Osteoblast (primary cell): ENCODE data around the gene LSM7. TPM values are rescaled to one million over a fixed set of nuclear protein-coding genes. Genes with fewer than 3 reads are reported as not detected.

ENCODE experiments used
- DNase-seq: peaks from one replicate; pipeline ENCODE4 v3.0.0; 2011; ENCODE audit warnings: low spot score, mixed read lengths; ENCODE audit not compliant: insufficient read length; ENCODE audit errors: missing footprints
- H2AFZ ChIP-seq: 2 replicates; pipeline ENCODE4 v1.6.0; 2011; ENCODE audit warnings: mild to moderate bottlenecking, low read length
- H3K27ac ChIP-seq: 2 replicates; pipeline ENCODE4 v1.5.1; 2011; ENCODE audit warnings: mild to moderate bottlenecking, low read depth, low read length, moderate library complexity
- H3K27me3 ChIP-seq: 2 replicates; pipeline ENCODE4 v1.6.0; 2012; ENCODE audit warnings: mild to moderate bottlenecking, control low read depth, inconsistent platforms, low read length, moderate library complexity; ENCODE audit not compliant: insufficient read depth
- H3K36me3 ChIP-seq: 2 replicates; pipeline ENCODE4 v1.5.1; 2011; ENCODE audit warnings: mild to moderate bottlenecking, low read length, control low read depth, moderate library complexity; ENCODE audit not compliant: insufficient read depth
- H3K4me1 ChIP-seq: 2 replicates; pipeline ENCODE4 v1.5.1; 2011; ENCODE audit warnings: mild to moderate bottlenecking, low read length, control low read depth, moderate library complexity; ENCODE audit not compliant: insufficient read depth
- H3K4me2 ChIP-seq: 2 replicates; pipeline ENCODE4 v1.6.0; 2011; ENCODE audit warnings: mild to moderate bottlenecking, low read length; ENCODE audit not compliant: insufficient read depth
- H3K4me3 ChIP-seq: fragments of 200-600 bp; sonication (generic); 3 replicates; pipeline ENCODE4 v1.5.1; 2012; ENCODE audit warnings: mild to moderate bottlenecking, low read length, inconsistent platforms; ENCODE audit not compliant: insufficient read depth
- H3K79me2 ChIP-seq: 2 replicates; pipeline ENCODE4 v1.6.0; 2012; ENCODE audit warnings: mild to moderate bottlenecking, low read length, control low read depth, inconsistent platforms; ENCODE audit not compliant: insufficient read depth
- H3K9me3 ChIP-seq: 2 replicates; pipeline ENCODE4 v1.5.1; 2011; ENCODE audit warnings: low read depth, low read length, control low read depth
- H4K20me1 ChIP-seq: 2 replicates; pipeline ENCODE4 v1.6.0; 2012; ENCODE audit warnings: mild to moderate bottlenecking, low read length, control low read depth; ENCODE audit not compliant: insufficient read depth
- CTCF ChIP-seq: IDR thresholded peaks from 2 replicates; pipeline ENCODE4 v1.5.1; 2011; ENCODE audit warnings: mild to moderate bottlenecking, low read depth, low read length, moderate library complexity; ENCODE audit errors: extremely low read depth
- total RNA-seq: library from RNA; depleted of rRNA; stranded (reverse); fragments of >200 nt; gene quantifications from 2 replicates; pipeline ENCODE4 v1.2.3, GENCODE V29; 2012

Gene LSM7
- total RNA-seq, 1 donor, result 57.9 TPM

- Histone ChIP-seq H4K20me1 (no peaks in the 10 kb centered on the region), H3K27ac (no peak overlapping the region), H3K79me2 (no peaks in the 10 kb centered on the region), H3K4me2 (no peak overlapping the region), H3K4me3 (no peak overlapping the region), H3K9me3 (no peaks in the 10 kb centered on the region), H2AFZ (no peak overlapping the region), H3K27me3 (no peaks in the 10 kb centered on the region), H3K36me3 (peaks cover 27% of the 10 kb centered on the region), H3K4me1 (no peaks in the 10 kb centered on the region)
- DNase-seq, result no peak
- TF ChIP-seq CTCF, result no peak
Measured at GRCh38 chr19:2345076-2345475, 16.7 kb upstream of the LSM7 start.

- no peaks in the 10 kb centered on the region for H3K4me1 ChIP-seq
- no peak for DNase-seq
- TF ChIP-seq CTCF, result no peak
Measured at GRCh38 chr19:2344381-2344870, 16.0 kb upstream of the LSM7 start.

GRCh38 chr19:2343289-2343982 is 15.1 kb upstream of the LSM7 start:
- Histone ChIP-seq H3K9me3 (no peaks in the 10 kb centered on the region), H3K27ac (no peak overlapping the region), H3K4me2 (no peak overlapping the region), H3K4me1 (no peaks in the 10 kb centered on the region), H2AFZ (no peak overlapping the region), H3K36me3 (peaks cover 16% of the 10 kb centered on the region), H3K27me3 (no peaks in the 10 kb centered on the region), H4K20me1 (no peaks in the 10 kb centered on the region), H3K4me3 (no peak overlapping the region), H3K79me2 (peaks cover under 1% of the 10 kb centered on the region)
- no peak for TF ChIP-seq CTCF
- DNase-seq, result no peak

More at GRCh38 chr19:2344381-2344870, 16.0 kb upstream of the LSM7 start:
- Histone ChIP-seq H3K4me2 (no peak overlapping the region), H3K79me2 (no peaks in the 10 kb centered on the region), H4K20me1 (no peaks in the 10 kb centered on the region), H3K27me3 (no peaks in the 10 kb centered on the region), H3K9me3 (no peaks in the 10 kb centered on the region), H3K4me3 (no peak overlapping the region), H3K27ac (no peak overlapping the region), H2AFZ (no peak overlapping the region), H3K36me3 (peaks cover 22% of the 10 kb centered on the region)

GRCh38 chr19:2342656-2343288 is 14.4 kb upstream of the LSM7 start:
- H3K4me2 ChIP-seq, result no peak overlapping the region
- peaks cover 15% of the 10 kb centered on the region for H3K36me3 ChIP-seq
- H3K27ac ChIP-seq, result no peak overlapping the region
- H4K20me1 ChIP-seq, result no peaks in the 10 kb centered on the region
- H3K4me1 ChIP-seq, result no peaks in the 10 kb centered on the region
- H2AFZ ChIP-seq, result no peak overlapping the region
- TF ChIP-seq CTCF, result no peak
- H3K27me3 ChIP-seq, result no peaks in the 10 kb centered on the region
- DNase-seq, result no peak
- H3K79me2 ChIP-seq, result peaks cover 7% of the 10 kb centered on the region
- no peaks in the 10 kb centered on the region for H3K9me3 ChIP-seq
- H3K4me3 ChIP-seq, result no peak overlapping the region
